IPS DF 4.7 (cell line): ENCODE measurements around the gene UBXN6.

Experiments
- DNase-seq: peaks from one replicate; pipeline ENCODE4 v3.0.0-alpha.2; 2013; ENCODE audit warnings: low spot score; ENCODE audit errors: extremely low read depth

Gene UBXN6

DNA sequence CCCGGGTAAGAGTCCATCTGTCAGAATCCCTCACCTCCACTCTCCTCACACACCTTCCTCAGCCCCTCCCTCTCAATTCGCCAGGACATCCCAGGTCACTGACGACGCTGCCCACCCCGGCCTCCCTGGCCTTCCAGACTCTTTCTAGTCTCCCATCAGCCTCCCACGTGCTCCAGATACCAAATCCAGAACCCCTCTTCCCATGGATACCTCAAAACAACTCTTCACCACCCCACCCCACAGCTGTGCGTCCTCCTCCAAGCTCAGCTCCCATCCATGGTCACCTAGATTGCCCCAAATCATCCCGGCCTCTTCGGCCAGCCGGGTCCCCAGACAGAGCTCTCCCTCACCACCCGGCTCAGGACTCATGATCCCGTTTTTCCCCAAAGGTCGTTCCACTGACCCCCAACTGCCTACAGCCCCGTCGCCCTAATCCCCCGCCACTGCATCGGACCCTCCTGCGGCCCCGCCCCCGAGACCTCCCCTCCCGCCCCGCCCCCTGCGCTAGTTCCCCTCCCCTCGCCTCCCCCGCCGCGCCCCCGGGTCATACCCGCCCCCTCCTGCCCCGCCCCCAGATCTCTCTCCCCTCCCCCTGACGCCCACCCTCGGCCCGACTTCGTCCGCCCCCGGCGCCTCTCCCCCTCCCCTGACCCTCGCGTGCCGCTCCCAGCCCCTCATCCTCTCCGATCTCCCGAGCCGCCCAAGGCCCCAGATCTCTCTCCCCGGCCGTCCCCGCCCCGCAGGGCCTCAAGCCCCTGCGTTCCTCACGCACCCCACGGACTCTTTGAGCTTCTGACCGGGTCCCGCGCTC, 546 bp downstream of the UBXN6 start:
- DNase-seq = no peak

DNA sequence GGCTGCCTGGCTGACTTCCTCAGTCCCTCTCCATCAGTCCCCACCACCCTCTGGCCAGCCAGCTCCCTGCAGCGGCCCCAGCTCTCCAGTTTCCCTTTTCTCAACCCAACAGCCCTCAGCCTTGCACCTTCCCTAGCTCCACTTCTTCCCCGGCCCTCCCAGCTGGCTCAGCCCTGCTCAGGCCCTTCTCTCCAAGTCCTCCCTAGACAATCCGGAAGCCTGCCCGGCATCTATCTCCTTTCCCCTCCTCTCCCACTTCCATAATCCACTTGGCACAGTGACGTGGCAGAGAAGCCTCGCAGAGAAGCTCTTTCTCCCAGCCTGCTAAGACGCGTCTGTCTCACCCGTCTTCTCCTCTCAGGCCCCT, 1.1 kb downstream of the UBXN6 start:
- DNase-seq = no peak

DNA sequence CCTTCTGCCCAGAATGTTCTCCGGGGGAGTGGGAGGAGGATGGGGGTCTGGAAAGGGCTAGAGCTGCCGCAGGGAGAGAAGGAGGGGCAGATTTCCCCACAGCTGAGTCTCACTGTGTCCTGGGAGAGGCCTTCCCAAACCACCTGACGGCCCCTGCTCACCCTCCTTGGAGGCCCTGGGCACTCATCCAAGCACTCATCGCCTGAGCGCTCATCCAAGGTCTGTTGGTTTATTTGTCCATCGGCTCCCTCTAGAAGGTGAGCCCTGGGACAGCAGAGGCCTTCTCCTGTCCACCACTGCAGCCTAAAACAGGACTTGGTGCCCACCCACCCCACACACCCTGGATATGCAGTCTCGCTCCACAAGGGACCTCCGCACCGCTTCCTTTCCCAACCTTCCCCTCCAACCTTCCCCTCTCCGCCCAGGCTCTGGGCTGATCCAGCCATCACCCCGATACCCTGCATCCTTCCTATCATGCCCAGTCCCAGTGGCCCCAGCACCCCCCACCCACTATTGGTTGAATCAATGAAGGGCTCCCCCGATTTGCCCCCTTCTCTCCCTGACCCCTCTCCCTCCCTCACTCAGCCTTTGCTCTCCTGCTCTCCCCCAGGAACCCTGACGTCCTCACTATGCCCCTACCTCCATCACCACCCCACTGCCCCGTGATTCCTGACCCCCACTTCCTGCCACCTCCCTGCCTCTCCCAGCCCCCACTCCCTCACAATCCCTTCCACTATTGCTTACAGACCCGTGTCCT, 1.7 kb downstream of the UBXN6 start:
- DNase-seq = no peak

DNA sequence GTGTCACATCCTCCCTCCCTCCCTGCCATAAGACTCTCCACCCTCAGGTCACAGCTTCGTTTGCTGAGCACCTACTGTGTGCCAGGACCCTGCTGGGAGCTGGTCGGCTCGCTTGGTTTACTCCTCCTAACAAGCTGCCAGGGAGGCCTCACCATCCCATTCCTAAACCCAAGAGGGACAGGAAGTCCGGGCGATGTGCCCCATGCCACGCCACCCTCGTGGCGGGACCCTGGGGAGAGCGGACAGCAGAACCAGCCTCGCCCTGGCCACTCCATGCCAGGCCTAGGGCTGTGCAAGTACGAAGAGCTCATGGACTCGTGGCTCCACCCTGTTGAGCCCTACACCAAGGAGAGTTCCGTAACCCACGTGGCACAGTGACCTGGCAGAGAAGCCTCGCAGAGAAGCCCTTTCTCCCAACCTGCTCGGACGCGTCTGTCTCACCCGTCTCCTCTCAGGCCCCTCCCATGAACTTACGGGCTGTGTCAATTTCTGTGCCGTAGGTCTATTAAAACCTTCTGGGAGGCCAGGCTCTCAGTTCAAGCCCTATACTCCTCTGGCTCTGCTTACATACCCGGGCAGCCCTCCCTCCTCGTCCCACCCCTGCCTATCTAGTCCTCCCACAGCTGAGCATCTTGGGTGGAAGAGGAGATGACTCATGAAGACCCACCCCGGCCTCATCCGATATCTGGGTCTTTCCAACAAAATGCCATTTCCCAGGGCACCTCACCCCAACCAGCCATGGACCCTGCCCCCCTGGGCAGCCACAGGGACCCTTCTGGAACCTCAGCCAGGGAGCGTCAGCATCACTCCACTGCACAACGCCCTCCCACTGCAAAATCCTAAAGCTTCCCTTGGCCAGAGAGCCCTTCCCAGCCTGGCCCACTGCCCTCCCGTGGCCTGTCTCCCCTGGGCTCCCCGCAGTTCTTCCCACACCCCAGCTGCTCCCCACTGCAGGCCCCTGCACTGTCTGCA, 2.6 kb downstream of the UBXN6 start:
- DNase-seq = no peak

DNA sequence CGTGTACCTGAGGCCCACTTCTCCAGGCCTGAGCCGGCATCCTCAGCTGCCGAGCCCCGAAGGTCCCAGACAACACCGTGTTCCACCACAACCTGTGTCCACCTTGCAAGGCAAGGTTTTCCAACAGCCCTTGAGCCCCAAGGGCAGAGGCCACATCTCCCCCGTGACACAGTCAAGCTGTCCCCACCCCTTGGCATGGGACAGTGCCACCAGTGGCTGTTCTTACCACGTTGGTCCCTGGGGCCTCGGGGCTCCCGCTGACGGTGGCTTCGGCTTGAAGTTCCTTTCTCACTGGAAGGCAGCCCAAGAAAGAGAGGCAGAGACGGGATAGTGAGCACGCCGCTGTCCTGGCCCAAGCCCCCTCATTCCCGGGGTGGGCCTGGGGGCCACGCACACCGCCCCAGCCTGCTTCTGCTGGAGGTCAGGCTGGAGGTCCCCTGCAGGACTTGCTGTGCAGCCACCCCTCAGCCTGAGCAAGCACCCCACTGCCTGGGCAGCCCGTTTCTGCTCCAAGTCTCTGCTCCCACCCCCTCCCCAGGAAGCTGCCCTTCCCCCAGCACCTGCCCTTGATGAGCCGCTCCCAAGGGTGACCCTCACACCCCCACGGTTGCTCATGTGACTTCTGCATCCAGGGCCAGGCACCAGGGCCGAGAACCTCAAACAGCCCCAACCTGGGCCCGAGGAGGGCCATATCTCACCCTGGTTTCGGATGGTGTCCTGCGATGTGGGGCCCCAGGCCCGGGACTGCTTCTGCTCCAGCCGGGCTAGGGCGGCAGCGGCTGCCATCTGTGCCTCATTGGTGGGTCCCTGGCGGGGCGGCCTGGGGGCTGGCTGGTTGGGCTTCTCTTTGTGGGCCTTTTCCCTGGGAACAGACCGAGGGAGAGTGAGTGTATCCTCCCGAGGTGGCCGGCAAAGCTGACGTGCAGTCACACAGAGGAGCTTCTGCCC, 4.1 kb downstream of the UBXN6 start:
- no peak for DNase-seq

DNA sequence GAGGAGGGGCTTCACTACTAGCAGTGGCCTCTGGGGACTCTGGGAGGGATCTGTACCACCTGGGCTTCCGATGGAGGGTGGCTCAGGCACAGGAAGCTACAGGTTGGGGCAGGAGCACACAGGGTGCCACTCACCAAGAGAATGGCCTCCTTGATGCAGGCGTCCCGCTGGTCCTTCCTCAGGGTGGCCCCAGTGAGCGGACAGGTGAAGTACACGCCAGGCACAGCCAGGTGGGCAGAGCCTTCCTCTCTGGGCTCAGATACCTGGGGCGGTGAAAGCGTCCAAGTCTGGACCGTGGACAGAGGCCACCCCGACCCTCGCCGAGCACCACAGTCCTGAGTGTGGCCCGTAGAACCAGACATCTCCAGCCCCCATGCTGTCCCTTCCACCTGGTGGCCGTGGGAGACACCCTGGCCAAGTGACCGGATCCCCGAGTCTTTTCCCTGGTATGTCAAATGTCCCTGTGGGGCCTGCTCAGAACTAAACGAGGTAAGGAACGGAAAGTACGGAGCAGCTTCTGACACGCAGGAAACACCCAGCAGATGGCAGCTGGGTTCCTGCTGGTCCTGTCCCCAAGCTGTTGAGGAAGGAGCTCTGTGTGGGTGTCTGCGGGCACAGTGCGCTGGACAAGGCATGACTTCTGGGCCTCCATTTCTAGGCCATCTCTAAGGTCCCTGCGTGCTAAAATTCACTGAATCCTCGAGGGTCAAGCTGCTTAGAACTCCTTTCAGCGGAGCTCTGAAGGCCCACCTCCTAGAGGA, 5.2 kb downstream of the UBXN6 start:
- no peak for DNase-seq

DNA sequence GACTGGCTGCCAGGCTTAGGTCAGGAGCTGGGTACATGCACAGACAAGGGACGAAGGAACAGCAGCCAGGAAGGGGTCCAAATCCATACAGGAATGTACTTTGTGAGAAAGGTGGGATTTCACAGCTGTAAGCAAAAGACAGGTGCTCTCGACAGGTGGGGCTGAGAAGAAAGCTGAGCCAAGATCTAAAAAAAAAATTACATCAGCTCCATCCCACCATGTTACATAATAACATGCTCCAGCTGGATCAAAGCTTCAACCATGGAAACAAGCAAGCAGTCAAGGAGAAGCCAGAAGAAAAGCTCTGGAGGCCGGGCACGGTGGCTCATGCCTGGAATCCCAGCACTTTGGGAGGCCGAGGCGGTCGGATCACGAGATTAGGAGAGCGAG, 8.0 kb downstream of the UBXN6 start:
- no peak for DNase-seq

DNA sequence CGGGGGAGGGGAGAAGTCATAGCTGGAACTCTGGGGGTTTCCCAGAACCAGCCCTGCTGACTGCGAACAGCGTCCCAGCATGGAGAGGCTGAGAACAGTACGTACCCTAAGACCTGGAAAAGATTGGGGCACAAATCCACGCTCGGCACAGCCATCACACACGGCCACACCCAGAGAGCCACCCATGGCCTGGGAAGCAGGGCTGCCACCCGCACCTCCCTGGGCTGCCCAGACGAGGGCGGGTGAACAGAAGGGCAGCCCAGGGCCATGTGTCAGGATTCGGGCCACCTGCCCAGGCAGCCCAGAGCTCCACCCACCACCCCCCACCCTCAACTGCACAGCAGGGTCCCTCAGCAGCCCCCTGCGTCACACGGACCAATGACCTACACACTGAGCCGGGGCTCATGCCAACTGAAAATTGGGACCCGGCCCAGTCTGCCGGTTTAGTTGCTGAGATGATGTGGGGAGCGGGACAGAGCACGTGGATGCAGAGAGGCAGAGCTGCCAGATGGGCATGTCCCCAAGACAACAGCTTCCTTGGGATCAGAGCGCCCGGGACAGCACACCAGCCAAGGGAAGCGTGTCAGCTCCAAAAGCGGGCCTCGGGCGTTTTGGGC, 8.5 kb downstream of the UBXN6 start:
- no peak for DNase-seq

DNA sequence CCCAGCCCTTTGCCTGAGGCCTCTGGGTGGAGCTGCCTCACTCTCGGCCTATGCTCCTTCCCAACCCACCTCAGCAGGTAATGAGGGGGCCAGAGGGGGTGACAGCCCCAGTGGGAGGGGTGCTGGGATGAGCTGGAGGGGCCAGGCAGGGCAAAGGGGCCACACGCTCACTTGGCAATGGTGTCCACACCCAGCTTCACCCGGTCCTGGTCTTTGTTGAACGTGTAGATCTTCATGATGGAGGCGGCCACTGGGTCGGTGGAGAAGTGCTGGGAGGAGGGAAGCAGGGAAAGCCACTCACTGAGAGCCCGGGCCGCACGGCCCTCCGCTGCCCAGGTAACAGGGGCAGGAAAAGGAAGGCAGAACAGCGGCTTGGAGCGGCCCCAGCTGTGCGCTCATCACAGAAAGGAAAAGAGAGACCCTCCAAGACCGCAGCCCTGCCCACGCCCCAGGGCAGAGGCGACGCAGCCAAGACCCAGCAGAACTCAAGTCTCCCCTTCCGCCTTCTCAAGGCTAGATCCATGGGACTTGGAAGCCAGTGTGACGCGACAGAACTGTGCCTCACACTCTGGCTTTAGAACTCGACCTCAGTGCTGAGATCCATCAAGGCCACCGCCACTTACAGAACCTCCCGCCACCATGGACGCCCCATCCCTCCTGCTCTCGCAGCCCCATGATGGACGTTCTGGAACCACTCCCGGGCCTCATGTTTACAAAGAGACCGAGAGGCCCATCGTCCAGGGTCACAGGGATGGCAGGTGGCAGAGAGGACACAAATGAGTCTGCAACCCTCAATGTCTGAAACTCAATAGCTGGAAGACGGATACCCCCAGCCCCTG, 9.2 kb downstream of the UBXN6 start:
- DNase-seq = no peak

DNA sequence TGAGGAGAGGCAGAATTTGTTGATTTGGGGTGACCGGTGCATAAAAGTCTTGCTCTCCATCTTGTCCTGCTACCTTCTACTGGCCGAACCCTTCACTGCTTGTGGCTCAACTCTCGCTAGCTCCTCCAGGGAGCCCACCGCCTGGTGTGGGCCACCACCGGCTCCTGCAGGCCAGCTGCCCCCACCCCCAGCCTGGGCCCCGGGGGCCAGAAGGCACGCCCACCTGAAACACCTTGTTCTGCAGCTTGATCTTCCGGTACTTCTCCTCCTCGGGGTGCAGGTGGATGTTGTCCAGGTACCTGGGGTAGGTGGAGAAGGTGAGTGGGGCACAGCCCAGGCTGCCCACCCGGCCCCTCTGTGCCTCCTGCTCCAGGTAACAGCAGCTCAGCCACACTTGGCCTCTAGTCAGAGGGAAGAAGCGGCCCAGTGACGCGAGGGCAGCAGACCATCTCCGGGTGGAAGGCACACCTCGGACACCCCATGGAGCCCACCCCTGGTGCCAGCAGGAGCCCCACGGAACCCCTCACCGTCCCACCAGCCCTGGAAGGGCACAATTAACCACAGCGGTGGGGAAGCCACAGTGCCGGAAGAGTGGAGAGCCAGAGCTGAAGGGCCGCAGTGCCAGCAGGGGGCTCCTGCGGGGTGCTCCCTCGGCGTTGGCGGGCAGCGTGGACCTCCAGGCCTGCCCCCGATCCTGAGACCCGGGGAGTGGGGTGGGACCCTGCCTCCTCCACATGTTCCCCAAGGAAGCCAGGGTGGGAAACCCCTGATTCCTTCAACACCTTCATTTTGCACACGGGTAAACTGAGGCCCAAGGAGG, 10.1 kb downstream of the UBXN6 start:
- DNase-seq = no peak

DNA sequence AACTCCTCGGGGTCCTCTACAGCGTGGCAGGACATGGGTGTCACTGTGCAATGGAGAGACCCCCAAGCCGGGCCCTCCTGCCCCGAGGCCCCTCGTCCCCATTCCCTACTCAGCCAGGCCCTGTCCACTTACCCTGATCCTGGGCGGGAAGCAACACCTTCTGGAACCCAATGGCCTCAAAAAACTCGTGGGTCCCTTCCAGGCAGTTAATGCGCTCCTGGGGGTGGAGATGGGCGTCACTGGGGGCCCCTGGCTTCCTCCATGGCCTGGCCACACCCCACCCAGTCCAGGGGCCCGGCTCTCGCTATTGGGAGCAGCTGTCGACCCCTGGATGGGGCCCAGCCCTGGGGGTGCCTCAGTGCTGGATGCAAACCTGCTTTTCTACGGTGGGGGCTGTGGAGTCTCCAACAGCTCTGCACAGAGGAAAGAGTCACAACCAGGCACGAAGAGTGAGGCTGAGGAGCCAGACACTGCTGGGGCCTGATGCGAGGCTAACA, 10.8 kb downstream of the UBXN6 start:
- DNase-seq = no peak

DNA sequence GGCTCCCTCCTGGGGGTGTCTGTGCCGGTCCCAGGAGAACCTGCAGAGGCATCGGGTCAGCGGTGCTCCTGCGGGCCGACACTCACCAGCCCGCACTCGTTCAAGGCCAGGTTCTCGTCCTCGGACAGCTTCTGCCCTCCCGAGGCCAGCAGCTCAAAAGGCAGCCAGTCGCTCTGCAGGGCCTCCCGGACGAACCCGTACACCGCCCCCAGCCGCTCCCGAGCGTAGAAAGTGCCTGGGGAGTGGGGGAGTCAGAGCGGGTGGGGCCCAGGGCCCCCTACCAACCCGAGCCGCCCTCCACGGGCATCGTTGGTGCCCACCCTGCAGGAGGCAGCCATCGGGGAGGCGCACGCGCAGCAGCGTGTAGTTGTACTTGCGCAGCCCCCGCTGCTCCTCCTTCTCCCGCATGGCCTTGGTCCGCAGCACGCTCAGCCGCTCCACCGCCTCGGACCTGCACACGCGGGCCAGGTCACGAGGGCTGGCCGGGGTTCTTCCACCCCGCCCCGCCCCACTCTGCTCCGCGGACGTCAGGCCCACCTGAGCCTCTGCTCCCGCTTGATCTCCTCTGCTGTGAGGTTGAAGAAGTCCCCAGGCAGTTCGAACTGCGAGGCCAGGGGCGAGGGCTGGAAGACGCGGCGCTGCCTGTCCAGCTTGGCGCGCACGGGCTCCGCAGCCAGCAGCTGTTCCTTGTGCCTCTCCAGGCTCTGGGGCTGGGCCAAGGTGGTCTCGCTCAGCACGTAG, 11.5 kb downstream of the UBXN6 start:
- no peak for DNase-seq

DNA sequence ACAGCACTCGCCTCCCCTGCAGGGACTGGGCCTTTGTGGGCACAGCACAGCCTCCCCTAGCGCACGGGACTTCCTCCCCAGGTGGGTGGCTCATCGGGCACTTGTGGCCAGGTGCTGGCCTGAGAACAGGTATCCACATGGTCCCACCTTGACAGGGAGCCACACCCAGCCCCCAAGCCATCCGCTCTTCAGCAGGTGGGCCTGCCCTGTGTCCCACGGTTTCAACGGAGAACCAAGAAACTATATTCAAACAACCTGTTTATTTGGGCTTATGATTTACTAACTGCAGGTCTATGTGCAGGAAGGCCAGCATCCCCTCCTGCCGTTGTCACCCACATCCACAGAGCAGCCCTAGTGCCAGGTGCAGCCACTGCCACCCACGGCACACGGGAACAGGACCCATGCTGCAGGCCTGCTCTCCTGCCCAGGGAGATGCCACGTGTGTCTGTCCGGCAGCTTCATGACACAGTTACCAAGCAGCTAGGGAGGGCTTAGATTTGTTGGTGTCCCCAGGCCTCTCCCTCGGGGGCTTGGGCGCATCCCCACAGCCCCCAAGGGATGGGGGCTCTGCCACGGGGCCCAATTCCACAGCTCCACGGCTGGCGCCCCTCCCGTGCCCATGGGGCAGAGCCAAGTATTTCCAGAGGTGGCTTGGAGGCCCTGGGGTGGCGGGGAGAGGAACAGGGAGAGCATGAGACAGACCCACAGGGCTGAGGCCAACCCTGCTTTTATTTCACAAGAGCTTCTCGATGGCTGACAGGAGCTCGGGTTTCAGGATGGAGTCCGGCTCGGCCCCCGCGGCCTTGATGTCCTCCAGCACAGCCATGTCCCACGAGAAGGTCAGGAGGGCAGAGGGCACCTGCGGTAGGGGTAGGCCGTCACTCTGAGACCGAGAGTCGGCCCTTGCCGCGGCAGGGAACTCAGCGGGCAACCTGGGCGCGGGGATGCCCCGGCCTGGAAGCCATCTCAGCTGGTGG, 12.5 kb downstream of the UBXN6 start:
- DNase-seq = no peak

DNA sequence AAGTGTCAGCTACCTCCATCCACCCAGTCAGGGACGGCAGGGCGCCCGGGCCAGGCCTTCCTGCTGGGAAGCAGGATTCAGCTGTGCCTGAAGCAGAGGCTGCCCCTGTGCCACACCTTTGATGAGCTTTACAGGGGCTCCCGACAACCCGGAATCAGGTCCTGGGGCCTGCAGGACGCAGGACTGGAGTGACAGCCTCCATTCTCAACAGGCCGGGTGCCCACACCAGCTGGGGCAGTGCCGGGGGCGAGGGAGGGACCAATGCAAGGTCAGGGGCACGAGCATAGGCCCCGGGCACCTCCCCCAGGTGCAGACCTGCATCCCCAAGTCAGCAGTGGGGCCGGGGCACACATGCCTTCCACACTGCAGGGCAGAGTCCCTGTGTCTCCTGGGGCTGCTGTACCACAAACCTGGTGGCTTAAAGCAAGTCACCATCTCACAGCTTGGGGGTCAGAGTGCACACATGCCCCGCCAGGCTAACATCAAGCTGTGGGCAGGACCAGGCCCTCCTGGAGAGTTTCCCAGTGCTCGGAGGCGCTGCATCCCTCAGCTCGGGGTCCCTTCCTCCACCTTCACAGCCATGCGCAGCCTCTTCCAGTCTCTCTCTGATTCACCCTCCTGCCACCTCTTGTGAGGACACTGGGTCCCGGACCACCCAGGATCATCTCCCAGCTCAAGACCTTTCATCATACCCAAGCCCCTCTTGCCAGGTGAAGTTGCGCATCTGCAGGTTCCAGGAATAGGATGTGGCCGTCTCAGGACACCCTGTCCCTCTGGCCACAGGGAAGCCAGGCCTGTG, 13.4 kb downstream of the UBXN6 start:
- DNase-seq = no peak

DNA sequence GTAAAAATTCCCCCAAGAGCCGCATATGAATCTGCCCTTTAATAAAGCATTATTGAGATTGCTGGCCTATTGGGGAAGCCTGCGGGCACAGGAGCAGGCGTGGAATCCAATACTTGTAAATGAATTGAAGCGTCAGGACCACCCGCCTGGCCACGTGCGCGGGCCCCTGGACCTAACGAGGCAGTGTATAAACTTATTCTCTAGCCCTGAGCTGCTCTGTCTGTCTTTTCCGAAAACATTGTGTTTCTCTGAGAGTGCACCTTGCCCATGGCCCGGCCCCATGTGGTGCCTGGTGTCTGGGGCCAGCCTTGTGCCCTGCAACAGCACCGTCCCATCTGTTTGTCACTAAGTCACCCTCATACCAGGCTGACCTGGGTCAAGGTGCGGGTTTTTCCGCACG, 14.4 kb downstream of the UBXN6 start:
- no peak for DNase-seq
